Sciatic nerve (tissue), 2 donors: ENCODE data around the gene GLCE. TPM values are rescaled to one million over a fixed set of nuclear protein-coding genes. Genes with fewer than 3 reads are reported as not detected.
"Not testable (repeated sequence)": the region's sequence is repeated elsewhere in the genome, so short reads cannot be mapped to it uniquely, and the experiment has no call there.

Experiments
- ATAC-seq: fragments of 200-7000 bp; cut with Tn5 transposase; one replicate; pipeline ENCODE4 v1.9.1; 2020; ENCODE audit warnings: mild to moderate bottlenecking, moderate library complexity
- DNase-seq: peaks from one replicate; pipeline ENCODE4 v3.0.0-alpha.2; 2020; ENCODE audit warnings: low spot score
- intact Hi-C: fragments of 100-400 bp; cut with DNase I; formaldehyde crosslinking; loops from one replicate; pipeline ENCODE4 v1.14.2; 2022
- total RNA-seq: library from RNA; stranded (reverse); fragmentation: NEBNext Ultra II Directional; extraction: Animal tissue kit (Norgen Biotek cat#: 25700); gene quantifications from one replicate; pipeline ENCODE4 v1.2.1, GENCODE V29; 2021
- donor health status: DM: no; HTN: no; CAD: no.
- donor health status: DM: no; HTN: no; CAD: no.

Gene GLCE
- total RNA-seq, 1 donor from 2014 or later = 16.5 TPM

DNA sequence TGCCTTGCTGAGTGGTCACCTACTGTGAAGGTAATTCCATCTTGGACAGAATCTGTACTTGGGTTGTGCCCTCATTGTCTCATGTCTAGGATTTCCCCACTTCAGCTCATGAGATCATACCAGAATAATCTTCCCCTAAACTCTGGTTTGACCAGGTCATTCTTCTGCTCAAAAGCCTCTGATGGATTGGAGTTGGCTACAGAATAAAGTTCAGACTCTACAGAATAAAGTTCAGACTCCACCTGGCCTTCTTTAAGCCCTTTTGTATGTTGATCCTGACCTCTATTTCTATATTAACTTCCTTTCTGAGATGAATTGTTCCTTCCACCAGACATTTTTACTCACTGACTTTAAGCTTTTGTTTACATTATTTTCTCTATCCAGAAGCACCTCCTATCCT is 6.4 kb upstream of the GLCE start:
- intact Hi-C loops = no loop called here
- no peak for ATAC-seq
- no peak for DNase-seq

DNA sequence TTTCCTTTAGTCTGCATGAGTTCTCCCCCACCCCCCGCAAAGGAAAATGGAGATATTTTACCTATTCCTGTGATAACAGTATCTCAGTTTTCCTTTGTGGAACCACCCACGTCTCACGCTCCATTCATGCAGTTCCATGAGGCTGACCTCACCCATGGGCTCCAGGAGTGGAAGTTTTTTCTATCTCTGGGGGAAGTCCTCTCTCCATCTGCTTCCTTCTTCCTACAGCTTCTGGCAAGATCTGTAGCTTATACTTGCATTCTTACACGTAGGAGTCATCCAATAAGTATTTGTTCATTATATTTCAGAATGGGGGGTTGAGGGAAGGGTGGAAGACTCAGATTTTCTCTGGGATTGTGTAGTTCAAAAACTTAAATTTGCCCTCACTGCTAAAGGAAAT is 5.8 kb upstream of the GLCE start:
- intact Hi-C loops = no loop called here
- ATAC-seq = no peak
- DNase-seq = no peak

DNA sequence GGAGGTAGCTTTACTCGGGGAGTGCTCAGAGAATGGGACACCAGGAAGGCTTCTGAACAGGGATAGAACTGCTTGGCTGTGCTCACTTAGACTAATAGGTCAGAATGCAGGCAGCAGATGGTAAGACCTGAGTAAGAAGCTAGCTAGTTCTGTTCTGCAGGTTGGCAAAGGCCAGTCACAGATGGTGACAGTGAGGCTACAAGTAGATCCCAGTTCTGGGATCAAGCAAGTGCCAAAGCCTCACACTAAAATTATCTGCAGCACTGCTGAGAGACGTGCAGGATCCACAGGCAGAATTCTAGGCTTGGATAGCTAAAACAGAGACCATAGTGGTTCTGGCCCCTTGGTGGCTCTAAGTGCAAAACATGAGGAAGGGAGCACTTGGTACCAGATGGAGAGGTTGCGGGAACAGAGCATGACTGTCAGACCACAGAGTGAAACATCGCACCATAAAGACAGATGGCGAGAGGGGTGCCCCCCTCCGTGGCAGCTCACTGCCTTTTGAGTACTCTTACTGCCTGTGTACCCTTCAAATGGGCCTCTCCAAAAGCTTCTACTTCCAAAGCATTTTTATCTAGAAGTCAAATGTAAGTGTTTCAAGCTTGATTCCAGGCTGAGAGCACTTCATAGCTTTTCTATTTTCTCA is 3.6 kb upstream of the GLCE start:
- DNase-seq = no peak
- ATAC-seq = no peak
- intact Hi-C loops = no loop called here

DNA sequence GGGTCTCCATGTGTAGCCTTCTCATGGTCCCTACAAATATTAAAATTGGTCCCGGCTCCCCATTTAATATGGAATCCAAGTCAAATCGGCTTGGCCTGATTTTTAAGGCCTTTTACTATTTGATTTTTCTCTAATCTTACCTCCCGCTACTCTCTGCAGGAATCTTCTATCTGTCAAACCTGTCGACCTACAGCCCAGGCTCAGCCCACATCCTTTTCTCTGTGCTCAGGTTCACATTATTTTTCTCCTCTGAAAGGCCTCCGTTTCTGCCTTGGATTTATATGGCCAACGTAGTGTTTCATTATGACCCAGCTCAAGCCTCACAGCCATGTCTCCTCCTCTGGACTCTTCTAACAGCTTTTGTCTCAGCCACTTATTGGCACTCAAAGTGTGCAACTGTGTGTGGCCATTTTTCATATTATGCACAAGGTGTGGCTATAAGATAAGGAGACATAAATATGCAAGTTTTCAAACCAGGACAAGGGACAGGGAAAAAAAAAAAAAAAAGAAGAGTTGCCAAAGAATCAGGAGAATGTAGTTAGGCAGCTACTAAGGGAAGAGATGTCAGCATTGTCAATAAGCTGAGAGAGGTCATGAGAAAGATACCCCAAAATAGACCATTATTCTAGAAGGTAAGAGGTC is 2.1 kb upstream of the GLCE start:
- DNase-seq (no peak), ATAC-seq (no peak)
- intact Hi-C loops = no loop called here

DNA sequence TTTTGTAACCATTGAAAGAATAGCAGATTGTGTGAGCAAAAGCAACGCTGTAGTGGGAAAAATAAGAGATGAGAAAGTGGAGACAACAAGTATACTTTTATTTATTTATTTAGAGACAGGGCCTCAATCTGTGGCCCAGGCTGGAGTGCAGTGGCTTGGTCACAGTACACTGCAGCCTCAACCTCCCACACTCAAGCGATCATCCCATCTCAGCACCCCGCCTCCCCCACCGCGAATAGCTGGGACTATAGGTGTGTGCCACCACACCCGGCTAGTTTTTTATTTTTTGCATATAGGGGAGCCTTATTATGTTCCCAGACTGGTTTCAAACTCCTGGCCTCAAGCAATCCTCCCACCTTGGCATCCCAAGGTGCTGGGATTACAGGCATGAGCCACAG is 1.6 kb upstream of the GLCE start:
- DNase-seq (no peak), ATAC-seq (no peak)
- intact Hi-C loops = no loop called here

DNA sequence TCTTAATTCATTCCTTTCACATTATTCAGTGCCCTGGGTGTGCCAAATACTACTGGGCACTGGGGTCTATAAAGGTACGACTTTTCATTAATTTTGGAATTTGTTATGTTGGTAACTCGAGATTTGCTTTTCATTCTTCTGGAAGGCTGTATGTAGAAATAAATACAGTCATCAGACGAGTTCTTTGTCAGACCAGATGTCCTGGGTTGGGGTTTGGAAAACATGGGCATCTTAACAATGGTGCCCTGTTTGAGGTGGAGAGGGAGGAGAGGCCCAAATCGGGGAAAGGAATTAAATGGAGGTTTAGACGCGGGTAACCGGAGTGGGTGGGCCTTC is 662 bp upstream of the GLCE start:
- ATAC-seq = no peak
- DNase-seq = no peak
- intact Hi-C loops = no loop called here

DNA sequence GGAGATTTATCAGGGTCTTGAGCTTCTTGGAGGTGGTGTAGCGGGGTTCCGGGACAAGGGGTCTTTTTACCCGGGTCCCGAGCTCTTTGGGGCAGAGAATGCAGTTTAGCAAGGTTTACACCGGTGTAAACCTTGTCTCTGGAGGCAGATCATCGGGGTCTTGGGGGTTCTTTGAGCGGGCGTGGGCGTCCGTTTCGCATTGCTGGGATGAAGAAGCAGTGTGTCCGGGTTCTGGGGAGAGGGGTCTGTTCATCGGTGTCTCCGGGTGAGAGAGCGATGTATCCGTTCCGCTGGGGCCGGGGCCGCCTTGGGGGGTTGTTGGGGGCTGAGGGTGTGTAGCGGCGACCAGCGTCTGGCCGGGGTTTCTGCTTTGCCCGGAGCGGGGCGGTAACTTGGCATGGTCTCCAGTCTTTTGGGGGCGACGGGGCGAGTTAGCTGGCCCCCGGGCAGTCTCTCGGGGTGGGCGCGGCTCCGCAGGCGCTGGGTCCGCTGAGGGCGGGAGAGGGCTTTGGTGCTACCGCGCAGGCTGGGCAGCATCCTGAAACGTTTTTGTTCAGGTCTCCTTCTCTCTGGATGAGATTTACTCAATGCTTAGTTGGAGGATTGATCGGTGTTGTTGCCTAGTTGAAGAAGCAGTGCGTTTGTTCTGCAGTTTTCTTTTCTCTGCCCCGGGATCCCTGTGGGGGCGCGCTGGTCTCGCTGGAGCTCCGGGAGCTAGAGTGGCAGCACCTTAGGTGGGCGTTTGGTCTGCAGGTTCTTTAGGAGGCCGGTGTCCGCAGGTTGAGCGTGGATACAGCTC is 843 bp downstream of the GLCE start:
- DNase-seq (peak; percentile 65), ATAC-seq (peak; percentile 6)
- intact Hi-C loops = no loop called here

DNA sequence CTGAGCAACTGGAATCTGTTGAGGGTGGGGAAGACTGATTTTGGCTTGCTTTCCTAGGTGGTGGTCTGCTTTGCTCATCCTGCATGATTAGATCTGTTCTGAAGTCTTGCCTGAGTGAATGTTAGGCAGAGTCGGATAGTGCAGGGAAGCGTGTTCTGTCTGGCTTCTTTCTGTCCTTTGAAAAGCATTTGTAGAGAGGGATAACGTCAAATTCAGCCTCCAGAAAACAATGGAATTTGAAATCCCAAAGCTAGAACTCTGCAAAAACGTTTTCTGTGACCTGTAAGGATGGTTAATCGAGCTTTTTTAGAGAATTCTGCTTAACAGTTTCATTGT is 1.4 kb downstream of the GLCE start:
- ATAC-seq = no peak
- DNase-seq = no peak
- intact Hi-C loops = no loop called here

DNA sequence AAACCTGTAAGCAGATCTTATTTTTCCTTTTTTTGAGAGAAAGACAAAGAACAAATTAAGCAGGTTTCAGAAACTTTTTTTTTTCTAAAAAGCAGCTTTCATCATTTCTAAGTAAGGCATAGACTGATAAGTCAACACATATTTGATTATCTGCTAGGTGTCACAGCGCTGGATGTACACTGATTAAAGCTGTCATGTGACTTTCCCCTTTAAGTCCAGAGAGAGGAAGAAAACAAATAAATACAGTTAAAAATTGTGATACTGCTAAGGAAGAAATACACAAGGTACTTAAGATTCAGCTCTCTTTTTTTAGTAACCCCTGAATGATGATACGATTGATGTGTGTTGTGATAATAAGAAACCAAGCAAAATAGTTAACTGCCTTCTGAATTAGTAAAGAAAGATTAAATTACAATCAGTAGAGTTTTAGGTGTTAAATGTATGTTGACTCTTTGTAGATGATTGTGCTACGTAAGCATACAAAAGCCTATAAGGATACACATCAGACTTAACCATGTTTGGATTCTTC is 2.8 kb downstream of the GLCE start:
- intact Hi-C loops = no loop called here
- DNase-seq = no peak

DNA sequence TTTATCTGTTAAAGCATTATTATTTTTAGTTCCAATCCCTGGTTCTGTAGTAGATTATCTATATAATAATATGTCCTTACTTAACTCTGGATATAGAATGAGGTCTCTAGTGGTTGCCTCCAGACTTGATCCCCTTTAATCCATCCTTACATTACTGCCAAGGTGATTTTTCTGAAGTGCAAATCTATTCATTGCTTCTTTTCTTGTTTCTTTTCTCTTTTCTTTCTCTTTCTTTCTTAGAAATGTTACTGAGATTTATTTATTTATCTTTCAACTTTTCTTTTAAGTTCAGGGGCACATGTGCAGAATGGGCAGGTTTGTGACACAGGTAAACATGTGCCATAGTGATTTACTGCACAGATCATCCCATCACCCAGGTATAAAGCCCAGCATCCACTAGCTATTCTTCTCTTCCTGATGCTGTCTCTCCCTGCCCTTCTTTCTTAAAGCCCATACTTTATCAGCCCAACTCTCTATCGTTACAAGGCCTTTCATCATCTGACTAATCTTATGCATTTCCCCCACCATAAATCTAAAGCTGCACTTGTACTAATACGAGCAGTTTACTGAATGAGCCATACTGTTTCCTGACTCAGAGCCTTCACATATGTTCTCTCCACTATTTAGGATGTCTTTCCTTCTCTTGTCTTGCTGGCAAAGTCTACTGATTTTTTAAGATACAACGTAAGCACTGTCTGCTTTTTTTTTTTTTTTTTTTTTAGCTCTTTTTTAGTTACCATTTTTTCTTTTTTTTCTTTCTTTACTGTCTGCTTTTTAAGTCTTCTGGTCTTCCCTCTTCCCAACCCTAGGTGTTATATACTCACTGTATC is 4.6 kb downstream of the GLCE start:
- DNase-seq = no peak
- intact Hi-C loops = no loop called here
- no peak for ATAC-seq

More for the DNA sequence above, 2.8 kb downstream of the GLCE start:
- ATAC-seq = no peak

DNA sequence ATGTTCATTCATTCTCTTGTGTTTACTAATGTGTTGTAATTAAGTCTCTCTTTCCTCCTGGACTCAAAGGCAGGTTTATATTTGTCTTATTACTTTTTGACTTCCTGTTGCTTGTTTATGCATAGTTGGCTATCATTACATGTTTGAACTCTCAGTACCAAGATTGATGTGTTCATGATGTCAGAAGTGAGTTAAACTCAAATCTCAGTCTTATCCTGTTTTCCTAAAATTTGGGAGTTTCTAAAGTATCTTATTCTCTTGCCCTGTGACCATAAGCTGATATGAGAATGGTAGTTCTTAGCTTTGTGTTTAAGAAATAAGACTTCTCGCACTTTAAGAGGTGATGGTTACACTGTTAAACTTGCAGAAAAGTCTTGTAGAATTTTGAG is 5.2 kb downstream of the GLCE start:
- intact Hi-C loops = no loop called here
- DNase-seq = no peak
- ATAC-seq = no peak

DNA sequence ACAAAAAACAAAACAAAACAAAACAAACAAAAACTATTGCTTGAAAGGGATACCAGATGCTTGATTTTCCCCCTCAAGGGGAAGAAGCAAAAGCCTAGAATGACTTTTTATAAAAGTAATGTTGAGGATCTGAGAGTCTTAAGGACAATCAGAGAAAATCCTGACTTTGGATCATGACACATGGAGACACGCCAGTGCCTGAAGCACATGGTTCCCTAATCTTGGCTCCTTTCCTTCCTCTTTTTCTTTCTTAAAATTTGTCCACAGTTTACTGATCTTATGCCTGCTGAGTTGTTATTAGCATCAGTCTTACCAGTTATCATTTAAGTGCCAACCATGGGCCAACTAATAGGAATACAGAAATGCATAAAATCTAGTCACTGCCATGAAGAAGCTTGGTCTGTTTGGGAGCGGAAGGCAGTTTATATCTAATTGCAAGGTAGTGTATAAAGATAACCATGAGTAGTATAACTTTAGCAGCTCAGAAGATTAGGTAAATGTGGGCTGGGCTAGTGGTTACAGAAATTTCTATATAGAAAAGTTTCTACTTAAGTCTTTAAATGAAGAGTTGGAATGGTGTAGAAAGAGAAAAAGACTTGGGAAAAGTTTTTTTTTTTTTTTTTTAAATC is 6.9 kb downstream of the GLCE start:
- ATAC-seq (peak; percentile 39), DNase-seq (no peak)
- intact Hi-C loops = no loop called here

DNA sequence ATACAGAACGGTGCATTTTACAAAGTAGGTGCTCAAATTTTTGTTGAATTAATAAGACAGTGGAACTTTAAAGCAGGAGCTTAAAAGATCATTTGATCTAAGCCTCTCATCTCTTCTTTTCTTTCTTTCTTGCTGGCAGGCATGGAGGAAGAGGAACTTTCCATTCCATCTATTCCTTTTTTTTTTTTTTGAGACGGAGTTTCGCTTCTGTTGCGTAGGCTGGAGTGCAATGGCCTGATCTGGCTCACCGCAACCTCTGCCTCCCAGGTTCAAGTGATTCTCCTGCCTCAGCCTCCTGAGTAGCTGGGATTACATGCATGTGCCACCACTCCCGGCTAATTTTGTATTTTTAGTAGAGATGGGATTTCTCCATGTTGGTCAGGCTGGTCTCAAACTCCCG is 7.9 kb downstream of the GLCE start:
- ATAC-seq, DNase-seq, intact Hi-C loops: not testable (repeated sequence)

DNA sequence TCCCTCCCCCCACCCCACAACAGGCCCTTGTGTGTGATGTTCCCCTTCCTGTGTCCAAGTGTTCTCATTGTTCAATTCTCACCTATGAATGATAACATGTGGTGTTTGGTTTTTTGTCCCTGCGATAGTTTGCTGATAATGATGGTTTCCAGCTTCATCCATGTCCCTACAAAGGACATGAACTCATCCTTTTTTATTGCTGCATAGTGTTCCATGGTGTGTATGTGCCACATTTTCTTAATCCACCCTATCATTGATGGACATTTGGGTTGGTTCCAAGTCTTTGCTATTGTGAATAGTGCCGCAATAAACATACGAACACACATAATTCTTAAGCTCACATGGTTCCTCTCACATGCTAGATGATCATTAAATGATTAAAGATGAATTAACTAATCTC is 9.1 kb downstream of the GLCE start:
- intact Hi-C loops, ATAC-seq, DNase-seq: not testable (repeated sequence)

DNA sequence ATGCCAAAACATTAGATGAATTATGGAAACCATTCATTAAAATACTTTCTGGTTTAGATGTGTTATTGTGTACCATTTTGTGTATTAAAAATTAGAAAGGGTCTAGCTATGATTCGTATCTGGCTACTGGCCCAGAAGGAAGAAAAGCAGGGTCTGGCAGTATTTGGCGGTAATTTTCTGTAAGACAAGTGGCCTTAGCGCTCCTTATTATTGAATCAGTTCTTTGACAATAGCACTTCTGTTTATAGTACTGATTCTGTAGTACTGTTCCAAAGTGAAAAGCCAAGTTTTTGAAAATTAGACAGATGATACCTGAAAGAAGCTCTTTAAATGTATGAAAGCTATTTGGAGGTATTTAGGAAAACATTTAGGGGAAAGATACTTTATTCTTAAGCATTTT is 10.2 kb downstream of the GLCE start:
- ATAC-seq = no peak
- intact Hi-C loops = loop anchor here (10.0 kb wide), 1 partner anchor 1126 kb away; no protein-coding TSS in a partner anchor
- no peak for DNase-seq

DNA sequence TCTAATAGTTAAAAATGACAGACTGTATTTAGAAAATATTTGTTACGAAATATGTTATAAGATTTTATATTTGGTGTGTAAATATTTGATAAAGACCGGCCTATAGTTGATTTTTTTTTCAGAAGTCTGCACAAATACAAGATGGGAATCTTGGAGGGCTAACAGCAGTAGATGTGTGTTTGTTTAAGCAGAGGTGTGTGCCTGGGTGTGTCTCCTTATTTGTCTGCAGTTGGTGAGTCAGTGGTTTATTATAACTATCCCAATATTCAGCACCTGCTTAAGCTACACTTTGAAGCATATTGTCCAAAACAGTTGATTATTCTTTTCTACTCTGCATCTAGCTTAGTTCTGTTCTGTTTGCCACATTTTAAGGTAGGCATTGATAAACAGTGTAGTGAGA is 12.4 kb downstream of the GLCE start:
- no peak for DNase-seq
- intact Hi-C loops = loop anchor here (10.0 kb wide), 1 partner anchor 1128 kb away; no protein-coding TSS in a partner anchor
- ATAC-seq = no peak

DNA sequence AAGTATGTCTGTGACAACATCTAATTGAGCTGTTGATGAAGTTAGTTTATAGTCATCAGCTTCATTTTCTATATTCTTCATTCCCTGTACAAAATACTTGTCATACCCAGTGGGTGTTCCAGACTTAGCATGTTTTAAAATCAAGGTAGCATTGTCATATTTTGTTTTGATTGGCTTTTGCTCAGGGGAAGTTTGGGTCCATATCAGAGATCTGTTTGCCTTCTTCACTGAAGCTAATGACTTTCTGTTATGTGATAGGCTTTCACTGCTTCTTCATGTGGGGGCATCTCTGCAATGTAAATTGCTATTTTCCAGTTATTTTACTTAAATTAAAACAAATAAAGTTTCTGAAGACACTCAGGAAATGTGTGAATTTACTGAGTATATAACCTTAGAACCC is 15.1 kb downstream of the GLCE start:
- ATAC-seq (no peak), DNase-seq (no peak)
- intact Hi-C loops = loop anchor here (10.0 kb wide), 1 partner anchor 1131 kb away; no protein-coding TSS in a partner anchor

DNA sequence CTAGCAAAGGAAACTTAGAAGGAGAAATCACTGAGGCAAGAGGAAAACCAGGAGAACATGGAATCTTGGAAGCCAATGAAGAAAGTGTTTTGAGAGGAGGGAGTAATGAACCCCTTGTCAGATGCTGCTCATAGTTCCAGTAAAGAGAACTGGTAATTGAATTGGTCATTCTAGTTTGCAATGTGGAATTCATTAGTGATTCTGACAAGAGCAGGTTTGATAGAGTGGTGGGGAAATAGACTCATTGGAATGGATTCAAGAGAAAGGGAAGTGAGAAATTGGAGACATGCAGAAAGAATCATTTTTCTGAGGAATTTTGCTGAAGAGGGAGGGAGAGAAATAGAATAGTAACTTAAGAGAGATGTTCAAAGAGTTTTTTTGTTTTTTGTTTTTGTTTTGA is 21.0 kb downstream of the GLCE start:
- no peak for DNase-seq
- intact Hi-C loops = no loop called here
- ATAC-seq = no peak

DNA sequence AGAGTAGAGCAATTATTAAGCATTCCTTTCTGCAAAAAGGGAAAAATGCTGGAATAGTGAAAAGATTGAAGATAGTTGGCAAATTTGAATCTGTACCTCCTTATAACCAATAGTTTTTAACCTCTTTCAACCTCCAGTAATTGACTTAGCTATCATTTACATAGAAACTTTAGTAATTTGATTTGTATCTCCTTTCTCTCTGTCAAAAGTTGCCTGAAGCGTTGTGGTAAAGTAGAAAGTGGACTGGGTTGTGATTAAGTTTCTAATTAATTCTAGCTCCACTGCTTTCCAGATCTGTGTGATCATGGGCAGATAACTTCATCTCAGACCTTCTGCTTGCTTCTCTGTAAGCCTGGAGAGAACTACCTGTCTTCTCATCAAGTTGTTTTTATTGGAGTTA is 24.8 kb downstream of the GLCE start:
- ATAC-seq (no peak), DNase-seq (no peak)
- intact Hi-C loops = no loop called here
